ENCODE data around the gene MEGF8.
"Not testable (repeated sequence)": the region's sequence is repeated elsewhere in the genome, so short reads cannot be mapped to it uniquely, and the experiment has no call there.

MEGF8 gene

GRCh38 chr19:42313096-42313839 lies 12.2 kb upstream of the MEGF8 start, which contains the start of gene TMEM145:
TSS of gene TMEM145 (plus strand) at chr19:42313309. CDS start at chr19:42313377, 68 bp downstream.
- DNase-seq, result peak in 1 of 2 donors; percentile 46

GRCh38 chr19:42313840-42314755 lies 11.3 kb upstream of the MEGF8 start:
- no peak for DNase-seq

GRCh38 chr19:42315024-42315423 lies 10.4 kb upstream of the MEGF8 start:
- no peak for DNase-seq

GRCh38 chr19:42316223-42317211 lies 8.9 kb upstream of the MEGF8 start:
- no peak for DNase-seq

GRCh38 chr19:42317535-42317934 lies 7.9 kb upstream of the MEGF8 start:
- no peak for DNase-seq

GRCh38 chr19:42322305-42322704 lies 3.1 kb upstream of the MEGF8 start:
- DNase-seq, result no peak

DNA sequence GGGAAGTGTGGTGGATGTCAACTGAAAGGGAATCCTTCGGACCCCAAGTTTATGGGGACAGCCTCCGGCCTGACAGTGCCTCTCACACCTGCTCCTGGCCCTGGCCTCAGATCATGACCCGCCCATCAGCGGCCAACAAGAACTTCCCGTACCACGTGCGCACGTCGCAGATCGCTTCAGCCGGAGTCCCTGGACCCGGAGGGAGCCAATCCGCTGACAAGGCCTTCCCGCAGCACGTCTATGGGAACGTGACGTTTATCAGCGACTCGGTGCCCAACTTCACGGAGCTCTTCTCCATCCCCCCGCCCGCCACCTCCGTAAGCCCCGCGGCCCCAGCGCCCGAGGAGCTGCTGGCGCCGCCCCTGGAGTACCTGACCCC lies 2.0 kb upstream of the MEGF8 start:
- DNase-seq, result no peak

- no peak for DNase-seq
Observed at GRCh38 chr19:42323852-42324654, 1.4 kb upstream of the MEGF8 start.

DNA sequence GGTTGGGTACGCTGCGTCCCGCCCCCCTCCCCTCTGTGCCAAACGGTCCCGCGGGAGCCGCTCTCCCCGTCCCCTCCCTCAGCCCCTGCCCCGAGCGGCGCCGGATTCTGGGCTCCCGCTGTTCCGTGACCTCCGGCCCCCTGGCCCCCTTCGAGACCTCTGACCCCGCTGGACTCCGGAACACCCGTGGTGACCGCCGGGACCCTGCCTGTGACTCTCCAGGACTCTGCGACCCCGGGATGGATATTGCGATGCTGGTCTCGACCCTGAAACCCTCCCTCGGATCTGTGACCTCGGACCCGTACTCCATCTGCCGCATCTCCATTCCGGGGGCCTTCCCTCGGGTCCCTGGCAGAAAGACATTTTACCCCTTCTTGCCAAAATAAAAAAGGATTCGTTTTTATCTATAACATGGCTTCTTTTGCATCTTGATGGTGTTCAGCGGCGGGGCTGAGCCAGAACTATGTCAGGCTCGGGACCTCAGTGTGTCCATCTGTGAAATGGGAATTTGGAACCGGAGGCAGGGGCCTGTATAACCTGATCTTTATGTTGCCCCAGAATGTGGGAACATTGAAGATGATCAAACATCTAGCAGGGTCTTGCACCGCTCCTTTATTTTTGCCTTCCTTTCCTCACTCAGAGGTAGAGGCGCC lies 654 bp upstream of the MEGF8 start:
- DNase-seq, result no peak

GRCh38 chr19:42325896-42326771 lies 699 bp downstream of the MEGF8 start:
- DNase-seq, result no peak

GRCh38 chr19:42326969-42327368 lies 1.5 kb downstream of the MEGF8 start:
- no peak for DNase-seq

DNA sequence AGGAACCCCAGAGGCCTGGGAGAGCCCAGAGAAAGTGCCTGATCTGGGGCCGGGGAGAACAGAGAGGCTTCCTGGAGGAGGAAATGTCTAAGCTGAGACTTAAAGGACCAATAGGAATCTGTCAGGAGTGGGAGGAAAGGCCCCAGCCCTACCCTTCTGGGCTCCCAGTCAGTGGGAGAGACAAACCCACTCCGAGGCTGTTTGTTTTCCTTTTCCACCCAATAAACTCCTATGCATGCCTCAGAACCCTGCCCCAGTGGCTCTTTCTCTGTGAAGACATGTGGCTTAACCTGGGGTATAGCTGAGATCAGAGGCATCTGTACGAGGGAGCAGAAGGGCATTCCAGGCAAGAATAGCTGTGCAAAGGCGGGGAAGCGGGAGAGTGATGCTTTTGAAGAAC lies 1.9 kb downstream of the MEGF8 start:
- no peak for DNase-seq

GRCh38 chr19:42328106-42328505 lies 2.7 kb downstream of the MEGF8 start:
- no peak for DNase-seq

- DNase-seq, result no peak
Observed at GRCh38 chr19:42328854-42329253, 3.4 kb downstream of the MEGF8 start.

- no peak for DNase-seq
Observed at GRCh38 chr19:42330241-42330711, 4.8 kb downstream of the MEGF8 start.

GRCh38 chr19:42331333-42331732 lies 5.9 kb downstream of the MEGF8 start:
- DNase-seq, result not testable (repeated sequence)

DNA sequence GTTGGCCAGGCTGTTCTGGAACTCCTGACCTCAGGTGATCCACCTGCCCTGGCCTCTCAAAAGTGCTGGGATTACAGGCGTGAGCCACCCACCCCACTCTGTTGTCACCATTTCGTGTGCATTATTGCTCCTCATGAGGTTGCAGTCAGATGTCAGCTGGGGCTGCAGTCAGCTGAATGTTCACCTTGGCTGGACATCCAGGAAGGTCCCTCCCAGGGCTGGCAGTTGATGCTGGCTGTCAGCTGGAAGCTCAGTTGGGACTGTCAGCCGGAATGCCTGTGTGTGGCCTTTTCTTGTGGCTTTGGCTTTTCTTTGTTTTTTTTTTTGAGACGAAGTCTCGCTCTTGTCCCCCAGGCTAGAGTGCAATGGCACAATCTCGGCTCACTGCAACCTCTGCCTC lies 6.6 kb downstream of the MEGF8 start:
- no peak for DNase-seq

DNA sequence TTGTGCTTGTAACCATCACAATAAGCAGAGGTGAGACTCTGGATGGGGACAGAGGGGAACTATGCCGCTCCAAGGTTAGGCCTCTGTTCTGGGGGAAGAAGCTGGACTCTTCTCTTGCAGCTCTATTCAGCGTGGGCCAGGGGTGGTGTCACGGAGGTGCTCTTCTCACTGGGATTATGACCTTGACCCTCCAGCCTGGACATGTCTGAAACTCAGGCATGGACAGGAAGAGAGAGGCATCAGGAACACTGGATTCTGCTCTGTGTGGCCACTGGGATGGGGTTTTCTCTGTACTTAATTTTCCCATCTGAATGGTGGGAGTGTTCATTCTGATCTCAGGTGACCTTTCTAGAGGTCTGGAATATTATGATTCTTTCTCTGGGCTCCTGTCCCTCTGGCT lies 7.6 kb downstream of the MEGF8 start:
- no peak for DNase-seq

DNA sequence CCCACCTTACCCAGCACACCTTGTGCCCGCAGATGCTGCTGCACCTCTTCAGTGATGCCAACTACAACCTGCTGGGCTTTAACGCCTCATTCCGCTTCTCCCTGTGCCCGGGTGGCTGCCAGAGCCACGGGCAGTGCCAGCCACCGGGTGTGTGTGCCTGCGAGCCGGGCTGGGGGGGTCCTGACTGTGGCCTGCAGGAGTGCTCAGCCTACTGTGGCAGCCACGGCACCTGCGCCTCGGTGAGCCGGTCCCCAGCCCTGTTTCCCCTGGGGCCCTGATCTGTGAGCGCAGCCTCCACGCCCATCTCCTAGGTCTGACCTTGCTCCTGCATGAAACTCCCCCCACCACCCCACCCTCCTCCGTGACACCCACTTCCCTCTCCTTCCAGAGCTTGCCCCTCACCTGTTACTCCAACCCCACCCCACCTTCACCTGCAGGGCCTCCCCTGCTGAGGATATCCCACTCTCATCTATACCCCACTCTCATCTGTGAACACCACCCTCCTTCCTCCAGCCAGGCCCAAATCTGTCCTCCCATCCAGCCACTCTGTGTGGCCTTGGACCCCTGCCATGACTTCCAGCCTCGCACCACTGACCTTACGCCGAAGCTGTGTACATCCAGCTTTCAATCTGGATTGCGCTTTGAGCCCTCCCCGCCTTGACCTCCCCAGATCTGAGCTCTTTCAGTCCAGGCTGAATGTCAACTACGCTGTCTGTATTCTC lies 8.7 kb downstream of the MEGF8 start:
- DNase-seq, result no peak

Data from stimulated activated CD4-positive, alpha-beta T cell treated with anti-CD3 and anti-CD28 coated beads, Interleukin-2, amount 100 ng/mL, for 48 hours (primary cell).